ENCODE results near the gene TRIM13.
"Not testable (repeated sequence)": the region's sequence is repeated elsewhere in the genome, so short reads cannot be mapped to it uniquely, and the experiment has no call there.

Gene TRIM13, protein sequence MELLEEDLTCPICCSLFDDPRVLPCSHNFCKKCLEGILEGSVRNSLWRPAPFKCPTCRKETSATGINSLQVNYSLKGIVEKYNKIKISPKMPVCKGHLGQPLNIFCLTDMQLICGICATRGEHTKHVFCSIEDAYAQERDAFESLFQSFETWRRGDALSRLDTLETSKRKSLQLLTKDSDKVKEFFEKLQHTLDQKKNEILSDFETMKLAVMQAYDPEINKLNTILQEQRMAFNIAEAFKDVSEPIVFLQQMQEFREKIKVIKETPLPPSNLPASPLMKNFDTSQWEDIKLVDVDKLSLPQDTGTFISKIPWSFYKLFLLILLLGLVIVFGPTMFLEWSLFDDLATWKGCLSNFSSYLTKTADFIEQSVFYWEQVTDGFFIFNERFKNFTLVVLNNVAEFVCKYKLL

GRCh38 chr13:49996951-49997895 lies at the start of gene TRIM13:
Gene TRIM13, plus strand, starts transcription at chr13:49997042. Its CDS starts 14,899 bp downstream, at chr13:50011941.
- DNase-seq (ENCODE audit: low read depth) = peak; percentile 70

DNA sequence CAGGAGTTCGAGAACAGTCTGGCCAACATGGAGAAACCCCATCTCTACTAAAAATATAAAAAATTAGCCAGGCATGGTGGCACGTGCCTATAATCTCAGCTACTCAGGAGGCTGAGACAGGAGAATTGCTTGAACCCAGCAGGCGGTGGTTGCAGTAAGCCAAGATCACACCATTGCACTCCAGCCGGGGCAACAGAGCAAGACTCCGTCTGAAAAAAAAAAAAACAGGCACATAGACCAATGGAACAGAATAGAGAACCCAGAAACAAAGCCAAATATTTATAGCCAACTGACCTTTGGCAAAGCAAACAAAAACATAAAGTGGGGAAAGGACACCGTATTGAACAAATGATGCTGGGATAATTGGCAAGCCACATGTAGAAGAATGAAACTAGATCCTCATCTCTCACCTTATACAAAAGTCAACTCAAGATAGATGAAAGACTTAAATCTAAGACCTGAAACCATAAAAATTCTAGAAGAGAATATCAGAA lies 48.0 kb upstream of the TRIM13 start:
- not testable (repeated sequence) for DNase-seq (ENCODE audit: low read depth)

DNA sequence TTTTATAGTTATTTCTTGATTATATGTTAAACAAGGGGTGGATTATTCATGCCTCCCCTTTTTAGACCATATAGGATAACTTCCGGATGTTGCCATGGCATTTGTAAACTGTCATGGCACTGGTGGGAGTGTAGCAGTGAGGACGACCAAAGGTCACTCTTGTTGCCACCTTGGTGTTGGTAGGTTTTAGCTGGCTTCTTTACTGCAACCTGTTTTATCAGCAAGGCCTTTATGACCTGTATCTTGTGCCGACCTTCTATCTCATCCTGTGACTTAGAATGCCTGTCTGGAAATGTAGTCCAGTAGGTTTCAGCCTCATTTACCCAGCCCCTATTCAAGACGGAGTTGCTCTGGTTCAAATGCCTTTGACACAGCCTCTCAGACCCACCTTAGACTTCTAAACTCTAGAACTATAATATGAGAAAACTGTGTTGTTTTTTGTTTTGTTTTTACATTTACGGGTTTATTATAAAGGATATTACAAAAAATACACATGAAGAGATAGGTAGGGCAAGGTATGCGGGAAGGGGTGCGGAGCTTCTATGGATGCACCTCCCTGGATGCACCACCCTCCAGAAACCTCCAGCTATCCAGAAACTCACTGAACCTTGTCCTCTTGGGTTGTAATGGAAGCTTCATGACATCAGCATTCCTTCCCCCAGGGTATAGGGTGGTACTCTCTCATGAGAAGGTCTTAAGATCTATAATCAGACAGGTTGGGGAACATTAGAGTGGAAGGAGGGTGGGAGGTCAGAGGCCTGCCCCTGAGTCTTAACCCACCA lies 44.9 kb upstream of the TRIM13 start:
- no peak for DNase-seq (ENCODE audit: low read depth)

GRCh38 chr13:49953560-49953959 lies 43.3 kb upstream of the TRIM13 start:
- no peak for DNase-seq (ENCODE audit: low read depth)

GRCh38 chr13:49954674-49955455 lies 42.0 kb upstream of the TRIM13 start:
- DNase-seq (ENCODE audit: low read depth) = no peak

GRCh38 chr13:49956131-49956530 lies 40.7 kb upstream of the TRIM13 start:
- no peak for DNase-seq (ENCODE audit: low read depth)

DNA sequence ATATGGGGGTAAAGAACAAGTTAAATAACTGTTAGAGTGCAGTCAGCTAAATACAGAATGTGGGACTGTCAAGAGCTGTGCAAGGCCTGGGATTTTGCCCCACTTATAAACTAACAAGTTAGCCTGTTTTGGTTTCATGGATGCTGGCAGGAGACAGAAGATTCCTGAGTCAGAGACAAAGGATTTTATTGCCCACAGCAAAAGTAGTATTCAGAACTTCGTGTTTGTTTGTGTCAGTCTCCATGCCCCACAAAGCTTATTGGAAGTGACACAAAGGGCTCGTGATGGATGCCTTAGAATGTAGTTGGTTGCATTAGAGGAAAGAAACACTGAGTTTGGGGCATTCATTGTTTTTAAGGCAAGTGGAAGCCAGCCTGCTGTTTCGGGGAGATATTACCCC lies 38.5 kb upstream of the TRIM13 start:
- DNase-seq (ENCODE audit: low read depth) = no peak

GRCh38 chr13:49967456-49967855 lies 29.4 kb upstream of the TRIM13 start:
- DNase-seq (ENCODE audit: low read depth) = no peak

GRCh38 chr13:49972709-49973108 lies 24.1 kb upstream of the TRIM13 start:
- no peak for DNase-seq (ENCODE audit: low read depth)

DNA sequence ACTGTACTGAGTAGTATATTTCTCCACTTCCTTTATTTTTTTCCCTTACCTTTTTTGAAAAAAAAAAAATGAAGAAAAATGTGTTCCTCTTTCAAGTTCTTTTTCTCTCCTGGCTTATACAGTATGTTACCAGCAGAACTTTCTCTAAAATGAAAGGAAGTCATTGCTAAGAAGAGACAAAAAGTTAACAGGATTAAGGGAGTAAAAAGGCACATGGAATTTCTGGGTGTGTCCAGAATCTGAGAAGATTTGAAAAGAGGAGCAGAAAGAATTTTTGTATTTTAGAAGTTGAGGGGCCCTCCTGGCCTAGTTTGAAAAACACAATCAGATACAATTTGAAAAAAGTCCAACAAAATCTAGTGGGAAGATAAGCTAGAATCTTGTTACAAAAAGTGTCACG lies 21.0 kb upstream of the TRIM13 start:
- no peak for DNase-seq (ENCODE audit: low read depth)

DNA sequence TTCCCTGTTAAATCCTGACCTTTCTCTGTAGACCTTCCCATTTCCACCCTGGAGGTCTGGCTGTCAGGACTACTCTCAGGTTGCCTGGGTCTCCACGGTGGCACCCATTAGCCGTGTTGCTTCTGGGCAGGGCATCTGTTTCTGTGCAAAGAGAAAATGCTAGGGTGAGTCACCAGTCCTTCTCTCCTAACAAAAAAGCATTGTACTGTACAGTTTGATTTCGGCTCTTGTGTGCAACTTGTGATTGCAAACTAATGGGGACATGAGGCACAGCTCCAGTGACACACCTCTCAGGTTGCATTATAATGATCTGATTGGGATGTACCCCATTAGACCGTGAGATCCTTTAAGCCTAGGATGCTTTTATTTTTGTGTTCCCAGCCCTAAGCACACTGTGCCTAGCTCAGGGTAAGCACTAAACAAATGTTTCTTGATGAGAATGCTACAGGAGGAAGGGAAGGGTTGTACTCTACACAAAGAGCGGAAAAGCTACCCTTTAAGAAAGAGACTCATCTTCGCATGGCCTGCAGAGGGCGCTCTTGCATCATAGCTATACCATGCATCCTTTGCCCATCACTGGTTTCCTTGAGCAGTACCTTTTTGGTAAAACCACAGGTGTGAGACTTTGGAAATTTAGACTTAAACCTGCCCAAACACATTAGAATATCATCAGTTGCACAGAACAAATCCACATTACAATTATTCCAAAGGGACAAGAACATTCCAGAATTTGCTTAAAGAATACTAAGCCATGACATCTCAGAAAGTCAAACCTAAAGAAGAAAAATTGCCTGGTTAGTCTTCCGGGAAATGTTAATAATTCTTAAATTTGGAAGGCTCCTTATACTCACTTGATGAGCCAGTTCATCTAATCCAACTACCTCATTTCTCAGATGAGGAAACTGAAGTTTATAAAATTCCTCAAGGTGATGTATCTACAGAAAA lies 20.3 kb upstream of the TRIM13 start:
- DNase-seq (ENCODE audit: low read depth) = peak; percentile 63

DNA sequence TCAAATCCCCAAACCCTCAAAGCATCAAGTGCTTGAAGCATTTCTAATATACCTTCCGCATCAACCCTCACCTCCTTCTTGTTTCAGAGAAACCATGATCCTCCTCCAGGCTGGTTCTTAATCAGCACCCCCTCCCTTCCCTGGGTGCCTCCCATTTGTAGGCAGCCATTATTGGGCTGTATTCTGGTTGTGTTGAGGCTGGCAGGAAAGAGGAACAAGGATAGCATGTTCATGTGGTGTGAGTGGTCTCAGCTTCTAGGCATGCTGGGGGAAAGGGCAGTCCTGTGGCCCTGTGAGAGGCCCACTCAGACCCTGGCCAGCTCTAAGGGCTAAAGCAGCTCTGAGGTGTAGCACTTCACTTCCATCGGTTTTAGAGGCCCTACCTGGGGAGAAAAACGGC lies 18.9 kb upstream of the TRIM13 start:
- DNase-seq (ENCODE audit: low read depth) = no peak

GRCh38 chr13:49980266-49980665 lies 16.6 kb upstream of the TRIM13 start:
- no peak for DNase-seq (ENCODE audit: low read depth)

DNA sequence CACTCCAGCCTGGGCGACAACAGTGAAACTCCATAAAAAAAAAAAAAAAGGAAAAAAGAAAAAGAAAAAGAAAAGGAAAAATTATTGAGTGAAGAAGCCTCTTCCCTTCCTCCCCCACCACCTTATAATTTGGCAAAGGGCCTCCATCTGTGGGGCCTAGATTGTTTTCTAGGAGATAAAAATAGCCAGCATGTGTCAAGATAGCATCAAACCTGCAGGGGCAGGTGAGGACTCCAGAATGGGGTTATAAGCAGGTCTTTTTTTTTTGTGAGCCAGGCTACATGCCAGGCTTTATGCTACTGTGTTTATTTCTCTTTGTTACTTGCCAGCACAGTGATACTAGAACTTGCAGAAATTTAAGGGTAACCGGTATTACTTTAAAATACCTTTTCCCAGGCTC lies 11.7 kb upstream of the TRIM13 start:
- no peak for DNase-seq (ENCODE audit: low read depth)

DNA sequence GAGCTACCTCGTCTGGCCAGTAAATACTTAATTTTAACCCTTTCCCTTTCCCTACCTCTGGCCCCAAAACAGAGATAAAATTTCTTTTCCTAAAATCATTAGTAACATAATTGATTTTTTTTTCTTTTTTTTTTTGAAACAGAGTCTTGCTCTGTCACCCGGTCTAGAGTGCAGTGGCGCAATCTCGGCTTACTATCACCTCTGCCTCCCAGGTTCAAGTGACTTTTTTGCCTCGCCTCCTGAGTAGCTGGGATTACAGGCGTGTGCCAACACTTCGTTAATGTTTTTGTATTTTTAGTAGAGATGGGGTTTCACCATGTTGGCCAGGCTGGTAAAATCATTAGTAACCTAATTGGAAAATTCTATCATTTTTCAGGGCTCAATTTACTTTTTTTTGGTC lies 10.4 kb upstream of the TRIM13 start:
- DNase-seq (ENCODE audit: low read depth) = no peak

- DNase-seq (ENCODE audit: low read depth) = not testable (repeated sequence)
These were observed 6.2 kb upstream of the TRIM13 start for GRCh38 chr13:49990612-49991011.

- DNase-seq (ENCODE audit: low read depth) = no peak
These were observed 3.7 kb upstream of the TRIM13 start for GRCh38 chr13:49993111-49993510.

GRCh38 chr13:49993666-49994065 lies 3.2 kb upstream of the TRIM13 start:
- no peak for DNase-seq (ENCODE audit: low read depth)

DNA sequence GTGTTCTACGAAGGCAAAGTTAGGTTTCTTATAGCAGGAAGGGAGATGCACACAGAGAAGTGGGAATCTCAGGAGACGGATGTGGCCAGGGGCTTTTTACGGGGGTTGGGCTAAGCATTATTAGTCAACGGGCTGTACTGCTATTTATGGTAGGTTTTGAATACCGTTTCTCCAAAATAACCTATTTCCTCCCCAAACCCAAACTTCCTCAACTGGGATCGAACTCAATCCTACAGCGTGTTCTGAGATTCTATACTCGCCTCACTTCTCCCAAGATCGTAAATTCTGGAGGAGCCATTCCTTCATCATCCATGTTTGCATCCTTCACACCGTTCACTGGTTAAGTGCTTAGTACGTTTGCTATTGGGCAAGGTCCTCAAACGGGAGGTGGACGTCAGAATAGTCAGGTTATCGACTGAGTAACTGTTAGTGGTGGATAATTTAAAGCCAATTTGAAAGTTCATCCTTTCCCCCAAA lies 1.2 kb upstream of the TRIM13 start:
- no peak for DNase-seq (ENCODE audit: low read depth)

Data from activated gamma-delta T cell treated with anti-CD3 and anti-CD28 coated beads, Interleukin-2, amount 50 U/mL, for 16 hours (primary cell).